Measurements from ENCODE around the gene FOSL2.

GRCh38 chr2:28462122-28462521, 69.5 kb downstream of the FOSL2 start:
- TF ChIP-seq REST (IDR thresholded peaks at IDR 0.05; ENCODE audit: insufficient replicate concordance, low read depth) (no peak), CTCF (IDR thresholded peaks at IDR 0.05; ENCODE audit: insufficient read depth, low read length) (no peak), POLR2AphosphoS5 (IDR thresholded peaks at IDR 0.05; ENCODE audit: low read depth) (no peak)

Measured in HL-60 (cell line).